GM12878 (cell line): ENCODE results near the gene ADAP1. TPM values are rescaled to one million over a fixed set of nuclear protein-coding genes. Genes with fewer than 3 reads are reported as not detected.

Experiments used
- ATAC-seq: fragments of 200-7000 bp; cut with Tn5 transposase; 3 replicates; pipeline ENCODE4 v1.9.1; 2020; ENCODE audit warnings: mild to moderate bottlenecking, moderate library complexity
- BruUV-seq: library from RNA; stranded (reverse); fragments of 400-500 nt; replicated peaks from 2 replicates; lab custom pipeline; 2021; lab: Mats Ljungman, UMichigan
- CTCF ChIA-PET: fragments of 300-600 bp; sonication (Branson Sonifier 250); formaldehyde crosslinking; extraction: SDS; loops from one replicate; lab custom pipeline; 2021; ENCODE audit warnings: inconsistent platforms; lab: Yijun Ruan, JAX
- POLR2A ChIA-PET: fragments of 350-600 bp; formaldehyde crosslinking; extraction: SDS; loops from one replicate; lab custom pipeline; 2021; ENCODE audit warnings: inconsistent platforms; lab: Charles Lee
- RAD21 ChIA-PET: fragments of 300-600 bp; sonication (Branson Sonifier 250); formaldehyde crosslinking; loops from one replicate; lab custom pipeline; 2023; ENCODE audit warnings: antibody characterized with exemption; ENCODE audit not compliant: unreplicated experiment; lab: Charles Lee
- SMC1A ChIA-PET: fragments of 300-600 bp; sonication (Branson Sonifier 250); formaldehyde crosslinking; loops from one replicate; lab custom pipeline; 2023; ENCODE audit not compliant: unreplicated experiment, uncharacterized antibody; lab: Charles Lee
- DNase-seq: peaks from one replicate; pipeline ENCODE4 v3.0.0-alpha.2; 2011; ENCODE audit warnings: low read depth, low spot score
- FAIRE-seq: peaks from 3 replicates; lab custom pipeline; 2011; peaks lifted over from hg19 to GRCh38; lab: Jason Lieb, UNC
- H2AFZ ChIP-seq: 2 replicates; pipeline ENCODE4 v1.6.0; 2011; ENCODE audit warnings: low read depth, low read length, control low read depth; ENCODE audit not compliant: control insufficient read depth
- H3K27ac ChIP-seq: 2 replicates; pipeline ENCODE4 v1.5.1; 2011; ENCODE audit warnings: control low read depth; ENCODE audit not compliant: control insufficient read depth, insufficient read depth
- H3K27me3 ChIP-seq, 2 experiments: replicated peaks in 1 of 2; 2 replicates each; pipeline versions ENCODE4 v1.6.0 to v1.6.1; 2011; ENCODE audit warnings: low read length in 1 of 2; ENCODE audit not compliant: control insufficient read depth in 2 of 2, insufficient read depth in 2 of 2
- H3K36me3 ChIP-seq, 2 experiments: 2 replicates each; pipeline ENCODE4 v1.5.1; 2011; ENCODE audit warnings: low read length in 1 of 2; ENCODE audit not compliant: control insufficient read depth in 2 of 2, insufficient read depth in 2 of 2
- H3K4me1 ChIP-seq: 2 replicates; pipeline ENCODE4 v1.6.1; 2011; ENCODE audit warnings: mild to moderate bottlenecking, low read length, moderate library complexity, mixed read lengths; ENCODE audit not compliant: control insufficient read depth, insufficient read depth
- H3K4me2 ChIP-seq: 2 replicates; pipeline ENCODE4 v1.6.0; 2011; ENCODE audit warnings: control low read depth; ENCODE audit not compliant: control insufficient read depth, insufficient read depth
- H3K4me3 ChIP-seq: fragments of 200-600 bp; sonication (generic); 2 replicates; pipeline ENCODE4 v1.5.1; 2016
- H3K79me2 ChIP-seq: 2 replicates; pipeline ENCODE4 v1.6.0; 2011; ENCODE audit warnings: low read length; ENCODE audit not compliant: control insufficient read depth, insufficient read depth
- H3K9ac ChIP-seq: 2 replicates; pipeline ENCODE4 v1.8.0; 2011; ENCODE audit warnings: low read length, control low read depth, mixed read lengths; ENCODE audit not compliant: control insufficient read depth, insufficient read depth
- H3K9me3 ChIP-seq: replicated peaks from 3 replicates; pipeline ENCODE4 v1.5.1; 2011; ENCODE audit warnings: mild to moderate bottlenecking, low read length; ENCODE audit not compliant: control insufficient read depth, insufficient read depth
- H4K20me1 ChIP-seq: 2 replicates; pipeline ENCODE4 v1.6.0; 2011; ENCODE audit not compliant: control insufficient read depth, insufficient read depth
- ASH2L ChIP-seq: fragments of 300-600, 200-600 bp; sonication (generic); IDR thresholded peaks from 2 replicates; pipeline ENCODE4 v1.6.1; 2017; ENCODE audit warnings: low read depth, mild to moderate bottlenecking, borderline replicate concordance
- BACH1 ChIP-seq: fragments of 450-650 bp; IDR thresholded peaks from 2 replicates; pipeline ENCODE4 v1.6.1; 2017; ENCODE audit warnings: mild to moderate bottlenecking, borderline replicate concordance
- BHLHE40 ChIP-seq, 2 experiments: fragments of 450-650 bp in 1 of 2; IDR thresholded peaks; 2 replicates each; pipeline ENCODE4 v1.6.1; 2011 to 2017; ENCODE audit warnings: low read depth in 2 of 2, borderline replicate concordance in 1 of 2, improper control_type of control experiment in 1 of 2, low read length in 1 of 2, mild to moderate bottlenecking in 1 of 2
- MYB ChIP-seq: fragments of 150-350 bp; IDR thresholded peaks from 2 replicates; pipeline ENCODE4 v1.6.1; 2014; ENCODE audit warnings: mild to moderate bottlenecking, low read depth, low read length, borderline replicate concordance
- NRF1 ChIP-seq: conservative IDR thresholded peaks from 2 replicates; pipeline ENCODE4 v1.6.1; 2011; ENCODE audit warnings: mild to moderate bottlenecking, low read depth, low read length, improper control_type of control experiment
- RAD21 ChIP-seq: IDR thresholded peaks from 2 replicates; pipeline ENCODE4 v1.6.1; 2011; ENCODE audit warnings: mild to moderate bottlenecking, low read depth, low read length, moderate library complexity; ENCODE audit not compliant: insufficient read depth
- SMARCA5 ChIP-seq: fragments of 450-650 bp; IDR thresholded peaks from 2 replicates; pipeline ENCODE4 v1.6.1; 2017; ENCODE audit warnings: mild to moderate bottlenecking
- SPI1 ChIP-seq: IDR thresholded peaks from 2 replicates; pipeline ENCODE4 v1.6.1; 2011; ENCODE audit warnings: low read depth, mild to moderate bottlenecking, low read length, moderate library complexity, borderline replicate concordance; ENCODE audit not compliant: insufficient read depth
- SUZ12 ChIP-seq: fragments of 200-600 bp; sonication (generic); IDR thresholded peaks from one replicate; pipeline ENCODE4 v1.6.1; 2018; ENCODE audit warnings: antibody characterized with exemption, mild to moderate bottlenecking; ENCODE audit not compliant: unreplicated experiment
- WGBS: methylation state at CpG from one replicate; pipeline ENCODE4 v1.1.6; 2016; ENCODE audit warnings: low lambda C conversion rate; ENCODE audit not compliant: insufficient replicate concordance, insufficient coverage; ENCODE audit errors: missing lambda C conversion rate; 5-methylcytosine and 5-hydroxymethylcytosine counted together
- in situ Hi-C: fragments of 300-500 bp; cut with MboI; formaldehyde crosslinking; loops from 9 replicates; pipeline ENCODE4 v1.14.3; 2018; ENCODE audit warnings: mixed read lengths
- intact Hi-C: fragments of 100-400 bp; cut with micrococcal nuclease; formaldehyde crosslinking; loops from one replicate; pipeline ENCODE4 v1.14.2; 2022; ENCODE audit not compliant: unreplicated experiment
- polyA plus RNA-seq, 11 experiments: library from polyadenylated mRNA; depleted of rRNA in 4 of 11; unstranded in 6 of 11; stranded (reverse) in 5 of 11; fragments of >200 nt; fragmentation: Nextera tagmentation in 4 of 11; fragmentation: Illumina TruSeq in 1 of 11; extraction: Ambion mirVana in 4 of 11; extraction: Trizol in 1 of 11; gene quantifications; 1 replicate in 1 of 11; 2 replicates in 10 of 11; pipeline versions ENCODE4 v1.2.1 to v1.2.3, GENCODE V29; 2011 to 2016; ENCODE audit warnings: inconsistent platforms in 2 of 11, missing spikeins in 2 of 11, low read depth in 1 of 11
- total RNA-seq, 4 experiments: library from RNA; depleted of rRNA in 3 of 4; stranded (reverse); fragments of >200 nt in 3 of 4; fragmentation: Illumina TruSeq in 1 of 4; extraction: Trizol in 1 of 4; gene quantifications; 2 replicates each; pipeline versions ENCODE4 v1.2.1 to v1.2.3, GENCODE V29; 2013 to 2021
- TF ChIP-seq, protein P1 (sequence below): fragments of 450-650 bp; formaldehyde crosslinking; IDR thresholded peaks from 2 replicates; pipeline ENCODE4 v1.4.0; 2020; ENCODE audit warnings: mild to moderate bottlenecking, moderate library complexity
- TF ChIP-seq, protein P2 (sequence below): IDR thresholded peaks from 2 replicates; pipeline ENCODE4 v1.6.1; 2012; ENCODE audit warnings: low read depth, low read length, improper control_type of control experiment
- TF ChIP-seq, protein P3 (sequence below): fragments of 450-650 bp; IDR thresholded peaks from 2 replicates; pipeline ENCODE4 v1.6.1; 2017; ENCODE audit warnings: mild to moderate bottlenecking, low read depth, inconsistent platforms; ENCODE audit not compliant: poor library complexity, severe bottlenecking

Gene ADAP1
- total and polyA plus RNA-seq, 10 of the 15 experiments (the other 5 are each of a cell fraction or from before 2014, with no cell fraction given), result 0.22 to 44.2 (median 22.0) TPM; not detected in 1

DNA sequence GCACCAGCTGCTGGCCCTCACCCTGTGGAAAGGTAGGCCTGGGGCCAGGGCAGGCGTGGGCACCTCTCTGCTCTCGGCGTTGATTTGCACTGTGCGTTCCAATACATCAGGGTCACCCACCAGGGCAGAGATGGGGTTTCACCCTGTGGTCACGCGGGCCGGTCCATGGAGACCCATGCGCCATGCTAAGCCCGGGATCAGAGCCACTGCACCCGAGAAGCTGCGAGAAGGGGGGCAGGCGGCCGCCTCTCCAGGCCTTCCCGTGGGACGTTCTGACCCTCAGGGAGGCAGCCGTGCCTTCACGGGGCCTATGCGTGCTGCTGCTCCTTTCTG is 67.0 kb downstream of the ADAP1 start:
- ChIA-PET CTCF (no interaction called here), POLR2A (interaction anchor here (0.6 kb wide), 1 partner anchor 14 kb away, joined by 3 read pairs; no protein-coding TSS in a partner anchor), RAD21 (no interaction called here), SMC1A (no interaction called here)
- no TSS peak for BruUV-seq
- Histone ChIP-seq H3K27me3 (no peaks in the 10 kb centered on the region), H3K79me2 (peaks cover 20% of the 10 kb centered on the region), H3K9me3 (no peaks in the 10 kb centered on the region; the same call in 2 of the 3 replicates), H4K20me1 (peaks cover 3% of the 10 kb centered on the region; the same call in 1 of the 2 replicates), H3K9ac (no peak overlapping the region), H3K4me2 (no peak overlapping the region), H3K27ac (no peak overlapping the region), H3K4me1 (no peaks in the 10 kb centered on the region), H2AFZ (no peak overlapping the region), H3K4me3 (no peak overlapping the region), H3K36me3 (peaks cover 7 to 46% of the 10 kb centered on the region in 2 experiments; a peak in 3 of 4 replicates)
- FAIRE-seq (no peak), ATAC-seq (no peak), DNase-seq (no peak)
- in situ Hi-C loops, result no loop called here
- WGBS, result 96% methylated on average over 16 of the region's 18 CpGs
- intact Hi-C loops, result no loop called here
- TF ChIP-seq SMARCA5, result no peak
- TF ChIP-seq MYB, result no peak
- TF ChIP-seq, protein P1, sequence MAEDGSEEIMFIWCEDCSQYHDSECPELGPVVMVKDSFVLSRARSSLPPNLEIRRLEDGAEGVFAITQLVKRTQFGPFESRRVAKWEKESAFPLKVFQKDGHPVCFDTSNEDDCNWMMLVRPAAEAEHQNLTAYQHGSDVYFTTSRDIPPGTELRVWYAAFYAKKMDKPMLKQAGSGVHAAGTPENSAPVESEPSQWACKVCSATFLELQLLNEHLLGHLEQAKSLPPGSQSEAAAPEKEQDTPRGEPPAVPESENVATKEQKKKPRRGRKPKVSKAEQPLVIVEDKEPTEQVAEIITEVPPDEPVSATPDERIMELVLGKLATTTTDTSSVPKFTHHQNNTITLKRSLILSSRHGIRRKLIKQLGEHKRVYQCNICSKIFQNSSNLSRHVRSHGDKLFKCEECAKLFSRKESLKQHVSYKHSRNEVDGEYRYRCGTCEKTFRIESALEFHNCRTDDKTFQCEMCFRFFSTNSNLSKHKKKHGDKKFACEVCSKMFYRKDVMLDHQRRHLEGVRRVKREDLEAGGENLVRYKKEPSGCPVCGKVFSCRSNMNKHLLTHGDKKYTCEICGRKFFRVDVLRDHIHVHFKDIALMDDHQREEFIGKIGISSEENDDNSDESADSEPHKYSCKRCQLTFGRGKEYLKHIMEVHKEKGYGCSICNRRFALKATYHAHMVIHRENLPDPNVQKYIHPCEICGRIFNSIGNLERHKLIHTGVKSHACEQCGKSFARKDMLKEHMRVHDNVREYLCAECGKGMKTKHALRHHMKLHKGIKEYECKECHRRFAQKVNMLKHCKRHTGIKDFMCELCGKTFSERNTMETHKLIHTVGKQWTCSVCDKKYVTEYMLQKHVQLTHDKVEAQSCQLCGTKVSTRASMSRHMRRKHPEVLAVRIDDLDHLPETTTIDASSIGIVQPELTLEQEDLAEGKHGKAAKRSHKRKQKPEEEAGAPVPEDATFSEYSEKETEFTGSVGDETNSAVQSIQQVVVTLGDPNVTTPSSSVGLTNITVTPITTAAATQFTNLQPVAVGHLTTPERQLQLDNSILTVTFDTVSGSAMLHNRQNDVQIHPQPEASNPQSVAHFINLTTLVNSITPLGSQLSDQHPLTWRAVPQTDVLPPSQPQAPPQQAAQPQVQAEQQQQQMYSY (CRISPR knock-in tag), result no peak
- TF ChIP-seq ASH2L, result no peak
- TF ChIP-seq, protein P2, sequence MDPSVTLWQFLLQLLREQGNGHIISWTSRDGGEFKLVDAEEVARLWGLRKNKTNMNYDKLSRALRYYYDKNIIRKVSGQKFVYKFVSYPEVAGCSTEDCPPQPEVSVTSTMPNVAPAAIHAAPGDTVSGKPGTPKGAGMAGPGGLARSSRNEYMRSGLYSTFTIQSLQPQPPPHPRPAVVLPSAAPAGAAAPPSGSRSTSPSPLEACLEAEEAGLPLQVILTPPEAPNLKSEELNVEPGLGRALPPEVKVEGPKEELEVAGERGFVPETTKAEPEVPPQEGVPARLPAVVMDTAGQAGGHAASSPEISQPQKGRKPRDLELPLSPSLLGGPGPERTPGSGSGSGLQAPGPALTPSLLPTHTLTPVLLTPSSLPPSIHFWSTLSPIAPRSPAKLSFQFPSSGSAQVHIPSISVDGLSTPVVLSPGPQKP, result no peak
- TF ChIP-seq SPI1, result no peak
- no peak for TF ChIP-seq RAD21
- TF ChIP-seq BACH1, result no peak
- no peak for TF ChIP-seq BHLHE40 (IDR thresholded peaks at IDR 0.05; ENCODE audit: borderline replicate concordance in 1 of 2, low read depth in 2 of 2, low read length in 1 of 2)
- no peak for TF ChIP-seq SUZ12
- TF ChIP-seq, protein P3, sequence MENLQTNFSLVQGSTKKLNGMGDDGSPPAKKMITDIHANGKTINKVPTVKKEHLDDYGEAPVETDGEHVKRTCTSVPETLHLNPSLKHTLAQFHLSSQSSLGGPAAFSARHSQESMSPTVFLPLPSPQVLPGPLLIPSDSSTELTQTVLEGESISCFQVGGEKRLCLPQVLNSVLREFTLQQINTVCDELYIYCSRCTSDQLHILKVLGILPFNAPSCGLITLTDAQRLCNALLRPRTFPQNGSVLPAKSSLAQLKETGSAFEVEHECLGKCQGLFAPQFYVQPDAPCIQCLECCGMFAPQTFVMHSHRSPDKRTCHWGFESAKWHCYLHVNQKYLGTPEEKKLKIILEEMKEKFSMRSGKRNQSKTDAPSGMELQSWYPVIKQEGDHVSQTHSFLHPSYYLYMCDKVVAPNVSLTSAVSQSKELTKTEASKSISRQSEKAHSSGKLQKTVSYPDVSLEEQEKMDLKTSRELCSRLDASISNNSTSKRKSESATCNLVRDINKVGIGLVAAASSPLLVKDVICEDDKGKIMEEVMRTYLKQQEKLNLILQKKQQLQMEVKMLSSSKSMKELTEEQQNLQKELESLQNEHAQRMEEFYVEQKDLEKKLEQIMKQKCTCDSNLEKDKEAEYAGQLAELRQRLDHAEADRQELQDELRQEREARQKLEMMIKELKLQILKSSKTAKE, result no peak
- TF ChIP-seq NRF1, result no peak
